Activated CD8-positive, alpha-beta memory T cell treated with anti-CD3 and anti-CD28 coated beads, Interleukin-2, amount 50 U/mL, for 4 hours (primary cell): ENCODE measurements around the gene NFAT5.
"Not testable (repeated sequence)": the region's sequence is repeated elsewhere in the genome, so short reads cannot be mapped to it uniquely, and the experiment has no call there.

ENCODE experiments used
- DNase-seq: peaks from one replicate; pipeline ENCODE4 v3.0.0-alpha.2; 2020

The NFAT5 gene

GRCh38 chr16:69565671-69566239 lies at the start of gene NFAT5:
NFAT5 (plus strand) TSS chr16:69565966; CDS start chr16:69566302, 336 bp downstream.
- DNase-seq, result peak; percentile 86

GRCh38 chr16:69517914-69518313 lies 47.9 kb upstream of the NFAT5 start:
- not testable (repeated sequence) for DNase-seq

- DNase-seq, result no peak
These were observed 45.4 kb upstream of the NFAT5 start for GRCh38 chr16:69520413-69520799.

GRCh38 chr16:69520800-69521602 lies 44.8 kb upstream of the NFAT5 start:
- DNase-seq, result no peak

GRCh38 chr16:69522041-69522578 lies 43.7 kb upstream of the NFAT5 start:
- no peak for DNase-seq

- no peak for DNase-seq
These were observed 42.9 kb upstream of the NFAT5 start for GRCh38 chr16:69522732-69523404.

GRCh38 chr16:69523566-69524305 lies 42.0 kb upstream of the NFAT5 start:
- DNase-seq, result no peak

- DNase-seq, result no peak
These were observed 38.7 kb upstream of the NFAT5 start for GRCh38 chr16:69526831-69527655.

- DNase-seq, result no peak
These were observed 33.8 kb upstream of the NFAT5 start for GRCh38 chr16:69531988-69532387.

GRCh38 chr16:69532641-69533455 lies 32.9 kb upstream of the NFAT5 start:
- DNase-seq, result no peak

GRCh38 chr16:69534720-69535119 lies 31.0 kb upstream of the NFAT5 start:
- no peak for DNase-seq

GRCh38 chr16:69535123-69536050 lies 30.4 kb upstream of the NFAT5 start:
- DNase-seq, result no peak

GRCh38 chr16:69537706-69538080 lies 28.1 kb upstream of the NFAT5 start:
- DNase-seq, result no peak

GRCh38 chr16:69538808-69539207 lies 27.0 kb upstream of the NFAT5 start:
- DNase-seq, result no peak

GRCh38 chr16:69542974-69543373 lies 22.8 kb upstream of the NFAT5 start:
- DNase-seq, result no peak

GRCh38 chr16:69544088-69544487 lies 21.7 kb upstream of the NFAT5 start:
- DNase-seq, result no peak

GRCh38 chr16:69546663-69547062 lies 19.1 kb upstream of the NFAT5 start:
- not testable (repeated sequence) for DNase-seq

GRCh38 chr16:69553332-69553731 lies 12.4 kb upstream of the NFAT5 start:
- no peak for DNase-seq

GRCh38 chr16:69554495-69554894 lies 11.3 kb upstream of the NFAT5 start:
- DNase-seq, result no peak

GRCh38 chr16:69555437-69555836 lies 10.3 kb upstream of the NFAT5 start:
- DNase-seq, result no peak
